Psoas muscle (tissue), 8 donors: Measurements from ENCODE around the gene ARHGAP35. TPM values are rescaled to one million over a fixed set of nuclear protein-coding genes. Genes with fewer than 3 reads are reported as not detected.
A peak's percentile ranks its signal among the peaks of the same experiment; 100 is the strongest.

Experiments used
- ATAC-seq, 4 donors: fragments of 200-7000 bp; cut with Tn5 transposase; one replicate each; pipeline ENCODE4 v1.9.1; 2020; ENCODE audit warnings: moderate library complexity in 3 of 4, mild to moderate bottlenecking in 2 of 4
- DNase-seq, 2 donors: peaks; one replicate each; pipeline ENCODE4 v3.0.0-alpha.2; 2020
- H3K27ac ChIP-seq: fragments of 200-600 bp; one replicate; pipeline ENCODE4 v1.8.0; 2022
- H3K27me3 ChIP-seq, 3 donors: fragments of 200-600 bp in 1 of 3; one replicate each; pipeline versions ENCODE4 v1.6.1 to v1.8.0; 2013 to 2022; ENCODE audit warnings: low read length in 2 of 3, mild to moderate bottlenecking in 2 of 3, moderate library complexity in 1 of 3; ENCODE audit not compliant: insufficient read depth in 3 of 3
- H3K36me3 ChIP-seq, 2 donors: fragments of 200-600 bp in 1 of 2; one replicate each; pipeline versions ENCODE4 v1.6.1 to v1.8.0; 2013 to 2022; ENCODE audit warnings: low read depth in 1 of 2, mild to moderate bottlenecking in 1 of 2, moderate library complexity in 1 of 2; ENCODE audit not compliant: insufficient read depth in 1 of 2
- H3K4me1 ChIP-seq: fragments of 200-600 bp; one replicate; pipeline ENCODE4 v1.8.0; 2022
- H3K4me3 ChIP-seq: fragments of 200-600 bp; one replicate; pipeline ENCODE4 v1.8.0; 2022; ENCODE audit warnings: mild to moderate bottlenecking
- H3K9me3 ChIP-seq: fragments of 200-600 bp; one replicate; pipeline ENCODE4 v1.8.0; 2022
- WGBS, 3 donors: extraction: QIAGEN DNeasy Blood & Tissue Kit; methylation state at CpG; one replicate each; pipeline versions ENCODE4 v1.1.6 to v1.1.7; 2013; 5-methylcytosine and 5-hydroxymethylcytosine counted together
- intact Hi-C, 2 donors: fragments of 100-400 bp; cut with DNase I; formaldehyde crosslinking; loops; one replicate each; pipeline versions ENCODE4 v1.11.0 to v1.14.2; 2022
- polyA plus RNA-seq, 3 donors: library from polyadenylated mRNA; stranded (reverse); fragments of 200-250 nt; gene quantifications; one replicate each; pipeline ENCODE4 v1.2.3, GENCODE V29; 2013
- total RNA-seq, 4 donors: library from RNA; stranded (reverse); fragmentation: NEBNext Ultra II Directional in 2 of 4; extraction: Animal tissue kit (Norgen Biotek cat#: 25700) in 2 of 4; gene quantifications; one replicate each; pipeline versions ENCODE4 v1.2.1 to v1.2.4, GENCODE V29; 2021 to 2023
- TF ChIP-seq, protein P1 (sequence below): fragments of 200-600 bp; IDR thresholded peaks from one replicate; pipeline ENCODE4 v1.8.0; 2022; ENCODE audit warnings: antibody characterized with exemption
- donor health status: healthy with polysubstance abuse.
- donor health status: DM: no; HTN: no; CAD: no; lungs with moderate emphysema.
- donor health status: Bipolar disorder and iron deficiency.
- donor health status: healthy.
- donor health status: DM: yes; HTN: yes; CAD: no.
- donor health status: DM: no; HTN: no; CAD: no.
- donor health status: DM: no; HTN: no; CAD: no.
- donor health status: DM: yes; HTN: yes; CAD: no.

The ARHGAP35 gene
- total and polyA plus RNA-seq, 7 donors, result 10.0 to 50.6 (median 31.1) TPM

DNA sequence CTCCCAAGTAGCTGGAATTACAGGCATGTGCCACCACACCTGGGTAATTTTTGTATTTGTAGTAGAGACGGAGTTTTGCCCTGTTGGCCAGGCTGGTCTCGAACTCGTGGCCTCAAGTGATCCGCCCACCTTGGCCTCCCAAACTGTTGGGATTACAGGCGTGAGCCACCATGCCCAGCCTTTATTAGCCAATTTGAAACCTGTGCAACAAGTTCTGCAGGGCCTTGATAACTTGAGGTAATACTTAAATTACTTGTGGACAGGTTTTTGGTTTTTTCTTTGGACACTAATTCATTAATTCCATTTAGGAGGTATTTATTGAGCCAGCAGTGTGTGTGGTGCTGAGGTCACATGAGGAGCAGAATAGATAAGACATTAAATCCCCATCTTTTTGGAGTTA, 39.5 kb downstream of the ARHGAP35 start:
- intact Hi-C loops, result loop anchor here (5.0 kb wide), 2 partner anchors 33 to 38 kb away; partner anchors contain the start of gene ARHGAP35 (in 1 of the 2)

DNA sequence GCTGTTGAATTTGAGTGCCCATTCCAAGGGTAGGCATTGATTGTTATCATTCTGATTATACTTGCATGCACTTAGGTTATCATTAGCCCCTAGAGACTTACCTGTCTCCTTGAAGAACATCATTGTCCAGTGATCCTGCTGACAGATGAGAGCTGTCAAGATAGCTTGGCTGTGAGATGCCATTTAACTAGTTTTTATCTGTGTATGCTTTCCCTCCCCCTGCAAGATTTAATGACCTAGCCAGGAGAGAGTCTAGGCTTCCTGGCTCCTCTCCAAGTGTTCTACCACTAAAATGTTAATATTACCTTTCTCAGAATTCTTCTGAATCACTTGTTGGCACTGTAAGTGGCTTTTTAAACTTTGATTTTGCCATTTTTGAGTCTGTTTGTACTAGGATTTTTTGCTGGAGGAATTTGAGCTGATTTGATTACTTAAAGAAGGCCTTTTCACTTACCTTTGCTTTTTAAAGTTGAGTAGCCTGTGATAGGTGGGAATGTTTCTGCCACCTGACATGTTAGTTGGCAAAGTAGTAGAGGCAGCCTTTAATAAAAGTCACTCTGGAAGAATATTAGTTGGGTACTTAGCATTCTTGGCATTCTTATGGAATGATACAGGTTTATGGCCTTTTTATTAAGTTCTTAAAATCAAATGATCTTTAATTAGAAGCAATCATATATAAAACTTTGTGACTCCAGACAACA, 41.1 kb downstream of the ARHGAP35 start:
- Histone ChIP-seq H3K27me3 (no peaks in the 10 kb centered on the region), H3K4me3 (no peak overlapping the region), H3K36me3 (no peaks in the 10 kb centered on the region), H3K4me1 (peaks cover 55% of the 10 kb centered on the region), H3K9me3 (no peaks in the 10 kb centered on the region), H3K27ac (peak overlapping the region; percentile 60)
- TF ChIP-seq, protein P1, sequence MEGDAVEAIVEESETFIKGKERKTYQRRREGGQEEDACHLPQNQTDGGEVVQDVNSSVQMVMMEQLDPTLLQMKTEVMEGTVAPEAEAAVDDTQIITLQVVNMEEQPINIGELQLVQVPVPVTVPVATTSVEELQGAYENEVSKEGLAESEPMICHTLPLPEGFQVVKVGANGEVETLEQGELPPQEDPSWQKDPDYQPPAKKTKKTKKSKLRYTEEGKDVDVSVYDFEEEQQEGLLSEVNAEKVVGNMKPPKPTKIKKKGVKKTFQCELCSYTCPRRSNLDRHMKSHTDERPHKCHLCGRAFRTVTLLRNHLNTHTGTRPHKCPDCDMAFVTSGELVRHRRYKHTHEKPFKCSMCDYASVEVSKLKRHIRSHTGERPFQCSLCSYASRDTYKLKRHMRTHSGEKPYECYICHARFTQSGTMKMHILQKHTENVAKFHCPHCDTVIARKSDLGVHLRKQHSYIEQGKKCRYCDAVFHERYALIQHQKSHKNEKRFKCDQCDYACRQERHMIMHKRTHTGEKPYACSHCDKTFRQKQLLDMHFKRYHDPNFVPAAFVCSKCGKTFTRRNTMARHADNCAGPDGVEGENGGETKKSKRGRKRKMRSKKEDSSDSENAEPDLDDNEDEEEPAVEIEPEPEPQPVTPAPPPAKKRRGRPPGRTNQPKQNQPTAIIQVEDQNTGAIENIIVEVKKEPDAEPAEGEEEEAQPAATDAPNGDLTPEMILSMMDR, result no peak
- ATAC-seq (no peak), DNase-seq (no peak)
- intact Hi-C loops, result loop anchor here (5.0 kb wide), 2 partner anchors 35 to 40 kb away; partner anchors contain the start of gene ARHGAP35 (in 1 of the 2)

More for the DNA sequence above, 39.5 kb downstream of the ARHGAP35 start:
- Histone ChIP-seq H3K36me3 (no peaks in the 10 kb centered on the region), H3K4me3 (no peak overlapping the region), H3K4me1 (peaks cover 54% of the 10 kb centered on the region), H3K27ac (no peak overlapping the region), H3K27me3 (no peaks in the 10 kb centered on the region), H3K9me3 (no peaks in the 10 kb centered on the region)
- no peak for DNase-seq
- WGBS, 3 donors, result 97 to 98% (median 97%) methylated on average over 5 of the region's 5 CpGs
- TF ChIP-seq, protein P1, result no peak
- ATAC-seq, result no peak

DNA sequence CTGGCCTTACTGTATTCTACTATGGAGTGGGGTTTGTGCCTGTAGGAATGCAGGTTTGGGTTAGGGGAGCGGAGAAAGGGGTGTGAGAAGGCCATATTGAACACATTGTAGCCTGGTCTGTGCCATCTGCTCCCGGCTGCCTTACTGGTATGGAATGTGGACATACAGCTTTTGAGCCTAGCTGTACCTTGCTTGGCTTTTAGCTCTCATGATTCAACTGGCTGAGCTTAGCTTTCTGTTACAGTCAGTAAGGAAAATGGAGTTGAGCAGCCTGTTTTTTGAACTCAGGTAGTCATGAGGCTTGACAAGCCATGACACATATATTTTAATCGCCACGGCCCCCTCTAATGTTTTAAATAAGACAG, 41.6 kb downstream of the ARHGAP35 start:
- no peaks in the 10 kb centered on the region for H3K27me3 ChIP-seq
- ATAC-seq (no peak), DNase-seq (no peak)
- peaks cover 55% of the 10 kb centered on the region for H3K4me1 ChIP-seq
- no peaks in the 10 kb centered on the region for H3K9me3 ChIP-seq
- intact Hi-C loops, result loop anchor here (5.0 kb wide), 2 partner anchors 35 to 40 kb away; partner anchors contain the start of gene ARHGAP35 (in 1 of the 2)
- H3K27ac ChIP-seq, result peak overlapping the region; percentile 60
- no peaks in the 10 kb centered on the region for H3K36me3 ChIP-seq
- no peak overlapping the region for H3K4me3 ChIP-seq
- WGBS, 3 donors, result 66 to 77% (median 68%) methylated on average over 4 of the region's 4 CpGs
- TF ChIP-seq, protein P1, result no peak

DNA sequence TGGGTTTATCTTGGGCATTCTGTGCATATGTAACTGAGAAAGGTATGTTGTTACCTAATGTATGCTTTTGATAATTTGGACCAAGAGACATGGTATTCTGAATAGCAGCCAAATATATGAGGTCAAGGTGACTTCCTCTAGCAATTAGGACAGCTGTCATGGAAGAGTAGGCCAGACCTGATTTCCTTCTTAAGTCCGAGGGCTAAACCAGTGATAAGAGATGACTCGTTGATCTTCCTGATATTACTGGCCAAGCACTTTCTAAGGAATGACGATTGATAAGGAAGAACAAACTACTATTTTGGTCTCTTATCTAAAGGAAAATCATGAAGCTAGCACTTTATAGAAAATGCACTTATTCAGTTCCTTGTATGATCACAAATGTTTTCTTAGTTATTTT, 42.7 kb downstream of the ARHGAP35 start:
- Histone ChIP-seq H3K9me3 (no peaks in the 10 kb centered on the region), H3K36me3 (no peaks in the 10 kb centered on the region), H3K4me3 (no peak overlapping the region), H3K27ac (peak overlapping the region; percentile 60), H3K27me3 (no peaks in the 10 kb centered on the region), H3K4me1 (peaks cover 57% of the 10 kb centered on the region)
- intact Hi-C loops, result loop anchor here (5.0 kb wide), 2 partner anchors 36 to 41 kb away; partner anchors contain the start of gene ARHGAP35 (in 1 of the 2)
- 21 to 35% (median 25%) methylated on average over 3 of the region's 3 CpGs for WGBS, 3 donors
- DNase-seq (no peak), ATAC-seq (no peak)
- TF ChIP-seq, protein P1, result no peak
